GM12878 (cell line): ENCODE results near the gene FAM186B. TPM values are rescaled to one million over a fixed set of nuclear protein-coding genes. Genes with fewer than 3 reads are reported as not detected.

Experiments used
- ATAC-seq: fragments of 200-7000 bp; cut with Tn5 transposase; 3 replicates; pipeline ENCODE4 v1.9.1; 2020; ENCODE audit warnings: mild to moderate bottlenecking, moderate library complexity
- BruUV-seq: library from RNA; stranded (reverse); fragments of 400-500 nt; replicated peaks from 2 replicates; lab custom pipeline; 2021; lab: Mats Ljungman, UMichigan
- CTCF ChIA-PET: fragments of 300-600 bp; sonication (Branson Sonifier 250); formaldehyde crosslinking; extraction: SDS; loops from one replicate; lab custom pipeline; 2021; ENCODE audit warnings: inconsistent platforms; lab: Yijun Ruan, JAX
- POLR2A ChIA-PET: fragments of 350-600 bp; formaldehyde crosslinking; extraction: SDS; loops from one replicate; lab custom pipeline; 2021; ENCODE audit warnings: inconsistent platforms; lab: Charles Lee
- RAD21 ChIA-PET: fragments of 300-600 bp; sonication (Branson Sonifier 250); formaldehyde crosslinking; loops from one replicate; lab custom pipeline; 2023; ENCODE audit warnings: antibody characterized with exemption; ENCODE audit not compliant: unreplicated experiment; lab: Charles Lee
- SMC1A ChIA-PET: fragments of 300-600 bp; sonication (Branson Sonifier 250); formaldehyde crosslinking; loops from one replicate; lab custom pipeline; 2023; ENCODE audit not compliant: unreplicated experiment, uncharacterized antibody; lab: Charles Lee
- DNase-seq: peaks from one replicate; pipeline ENCODE4 v3.0.0-alpha.2; 2011; ENCODE audit warnings: low read depth, low spot score
- FAIRE-seq: peaks from 3 replicates; lab custom pipeline; 2011; peaks lifted over from hg19 to GRCh38; lab: Jason Lieb, UNC
- H2AFZ ChIP-seq: 2 replicates; pipeline ENCODE4 v1.6.0; 2011; ENCODE audit warnings: low read depth, low read length, control low read depth; ENCODE audit not compliant: control insufficient read depth
- H3K27ac ChIP-seq: 2 replicates; pipeline ENCODE4 v1.5.1; 2011; ENCODE audit warnings: control low read depth; ENCODE audit not compliant: control insufficient read depth, insufficient read depth
- H3K27me3 ChIP-seq, 2 experiments: replicated peaks in 1 of 2; 2 replicates each; pipeline versions ENCODE4 v1.6.0 to v1.6.1; 2011; ENCODE audit warnings: low read length in 1 of 2; ENCODE audit not compliant: control insufficient read depth in 2 of 2, insufficient read depth in 2 of 2
- H3K36me3 ChIP-seq, 2 experiments: 2 replicates each; pipeline ENCODE4 v1.5.1; 2011; ENCODE audit warnings: low read length in 1 of 2; ENCODE audit not compliant: control insufficient read depth in 2 of 2, insufficient read depth in 2 of 2
- H3K4me1 ChIP-seq: 2 replicates; pipeline ENCODE4 v1.6.1; 2011; ENCODE audit warnings: mild to moderate bottlenecking, low read length, moderate library complexity, mixed read lengths; ENCODE audit not compliant: control insufficient read depth, insufficient read depth
- H3K4me2 ChIP-seq: 2 replicates; pipeline ENCODE4 v1.6.0; 2011; ENCODE audit warnings: control low read depth; ENCODE audit not compliant: control insufficient read depth, insufficient read depth
- H3K4me3 ChIP-seq: fragments of 200-600 bp; sonication (generic); 2 replicates; pipeline ENCODE4 v1.5.1; 2016
- H3K79me2 ChIP-seq: 2 replicates; pipeline ENCODE4 v1.6.0; 2011; ENCODE audit warnings: low read length; ENCODE audit not compliant: control insufficient read depth, insufficient read depth
- H3K9ac ChIP-seq: 2 replicates; pipeline ENCODE4 v1.8.0; 2011; ENCODE audit warnings: low read length, control low read depth, mixed read lengths; ENCODE audit not compliant: control insufficient read depth, insufficient read depth
- H3K9me3 ChIP-seq: replicated peaks from 3 replicates; pipeline ENCODE4 v1.5.1; 2011; ENCODE audit warnings: mild to moderate bottlenecking, low read length; ENCODE audit not compliant: control insufficient read depth, insufficient read depth
- H4K20me1 ChIP-seq: 2 replicates; pipeline ENCODE4 v1.6.0; 2011; ENCODE audit not compliant: control insufficient read depth, insufficient read depth
- DPF2 ChIP-seq: fragments of 450-650 bp; IDR thresholded peaks from 2 replicates; pipeline ENCODE4 v1.6.1; 2017; ENCODE audit warnings: mild to moderate bottlenecking
- E2F4 ChIP-seq: IDR thresholded peaks from 2 replicates; pipeline ENCODE4 v1.6.1; 2012; ENCODE audit warnings: low read depth, low read length, improper control_type of control experiment
- HDGF ChIP-seq: fragments of 450-650 bp; IDR thresholded peaks from 2 replicates; pipeline ENCODE4 v1.6.1; 2016; ENCODE audit warnings: antibody characterized with exemption
- KLF5 ChIP-seq: fragments of 450-650 bp; IDR thresholded peaks from 2 replicates; pipeline ENCODE4 v1.6.1; 2014; ENCODE audit warnings: mild to moderate bottlenecking; ENCODE audit not compliant: partially characterized antibody
- MEF2B ChIP-seq: fragments of 450-650 bp; IDR thresholded peaks from 2 replicates; pipeline ENCODE4 v1.6.1; 2018; ENCODE audit warnings: mild to moderate bottlenecking, moderate library complexity; ENCODE audit not compliant: partially characterized antibody, poor library complexity, severe bottlenecking
- NFYB ChIP-seq: IDR thresholded peaks from 2 replicates; pipeline ENCODE4 v1.6.1; 2011; ENCODE audit warnings: low read depth, mild to moderate bottlenecking, low read length, improper control_type of control experiment, moderate library complexity; ENCODE audit not compliant: insufficient read depth
- NKRF ChIP-seq: fragments of 450-650 bp; conservative IDR thresholded peaks from 2 replicates; pipeline ENCODE4 v1.6.1; 2017; ENCODE audit warnings: mild to moderate bottlenecking, moderate library complexity
- NR2C1 ChIP-seq: fragments of 450-650 bp; IDR thresholded peaks from 2 replicates; pipeline ENCODE4 v1.6.1; 2017; ENCODE audit warnings: antibody characterized with exemption, mild to moderate bottlenecking, moderate library complexity
- RB1 ChIP-seq: fragments of 450-650 bp; formaldehyde crosslinking; IDR thresholded peaks from 2 replicates; pipeline ENCODE4 v1.6.1; 2017; ENCODE audit warnings: mild to moderate bottlenecking, borderline replicate concordance
- RBBP5 ChIP-seq: fragments of 200-600 bp; sonication (generic); conservative IDR thresholded peaks from 2 replicates; pipeline ENCODE4 v1.6.1; 2016
- RFX5 ChIP-seq: IDR thresholded peaks from 2 replicates; pipeline ENCODE4 v1.6.1; 2011; ENCODE audit warnings: low read depth, low read length, improper control_type of control experiment
- SIX5 ChIP-seq: IDR thresholded peaks from 2 replicates; pipeline ENCODE4 v1.6.1; 2011; ENCODE audit warnings: mild to moderate bottlenecking, low read depth, low read length, moderate library complexity; ENCODE audit not compliant: severe bottlenecking
- SRF ChIP-seq, 2 experiments: IDR thresholded peaks; 2 replicates each; pipeline ENCODE4 v1.6.1; 2011; ENCODE audit warnings: low read depth in 2 of 2, low read length in 2 of 2, mild to moderate bottlenecking in 1 of 2, moderate library complexity in 1 of 2
- TCF7 ChIP-seq: IDR thresholded peaks from 2 replicates; pipeline ENCODE4 v1.6.1; 2014; ENCODE audit warnings: antibody characterized with exemption, borderline replicate concordance
- ZBED1 ChIP-seq: IDR thresholded peaks from 2 replicates; pipeline ENCODE4 v1.6.1; 2016; ENCODE audit warnings: borderline replicate concordance
- ZBTB11 ChIP-seq: fragments of 450-650 bp; formaldehyde crosslinking; IDR thresholded peaks from 2 replicates; pipeline ENCODE4 v1.5.0; 2022; ENCODE audit warnings: mild to moderate bottlenecking, missing genetic modification characterization
- ZNF274 ChIP-seq: IDR thresholded peaks from one replicate; pipeline ENCODE4 v1.8.0; 2011; ENCODE audit not compliant: insufficient read length, insufficient read depth
- WGBS: methylation state at CpG from one replicate; pipeline ENCODE4 v1.1.6; 2016; ENCODE audit warnings: low lambda C conversion rate; ENCODE audit not compliant: insufficient replicate concordance, insufficient coverage; ENCODE audit errors: missing lambda C conversion rate; 5-methylcytosine and 5-hydroxymethylcytosine counted together
- in situ Hi-C: fragments of 300-500 bp; cut with MboI; formaldehyde crosslinking; loops from 9 replicates; pipeline ENCODE4 v1.14.3; 2018; ENCODE audit warnings: mixed read lengths
- intact Hi-C: fragments of 100-400 bp; cut with micrococcal nuclease; formaldehyde crosslinking; loops from one replicate; pipeline ENCODE4 v1.14.2; 2022; ENCODE audit not compliant: unreplicated experiment
- polyA plus RNA-seq, 11 experiments: library from polyadenylated mRNA; depleted of rRNA in 4 of 11; unstranded in 6 of 11; stranded (reverse) in 5 of 11; fragments of >200 nt; fragmentation: Nextera tagmentation in 4 of 11; fragmentation: Illumina TruSeq in 1 of 11; extraction: Ambion mirVana in 4 of 11; extraction: Trizol in 1 of 11; gene quantifications; 1 replicate in 1 of 11; 2 replicates in 10 of 11; pipeline versions ENCODE4 v1.2.1 to v1.2.3, GENCODE V29; 2011 to 2016; ENCODE audit warnings: inconsistent platforms in 2 of 11, missing spikeins in 2 of 11, low read depth in 1 of 11
- total RNA-seq, 4 experiments: library from RNA; depleted of rRNA in 3 of 4; stranded (reverse); fragments of >200 nt in 3 of 4; fragmentation: Illumina TruSeq in 1 of 4; extraction: Trizol in 1 of 4; gene quantifications; 2 replicates each; pipeline versions ENCODE4 v1.2.1 to v1.2.3, GENCODE V29; 2013 to 2021

FAM186B gene
- total and polyA plus RNA-seq, 10 of the 15 experiments (the other 5 are each of a cell fraction or from before 2014, with no cell fraction given): 0.13 to 0.79 (median 0.51) TPM

GRCh38 chr12:49541911-49542505 is 63.4 kb downstream of the FAM186B start:
- Histone ChIP-seq H3K4me3 (no peak overlapping the region), H3K9me3 (no peaks in the 10 kb centered on the region), H3K79me2 (no peaks in the 10 kb centered on the region), H3K4me2 (no peak overlapping the region), H3K4me1 (peaks cover 14% of the 10 kb centered on the region), H3K27ac (no peak overlapping the region), H3K27me3 (peaks cover 13 to 22% of the 10 kb centered on the region in 2 experiments), H3K36me3 (no peaks in the 10 kb centered on the region), H4K20me1 (no peaks in the 10 kb centered on the region; the same call in 1 of the 2 replicates), H3K9ac (no peak overlapping the region), H2AFZ (no peak overlapping the region)
- intact Hi-C loops (no loop called here), in situ Hi-C loops (no loop called here)
- CTCF ChIA-PET: no interaction called here
- SMC1A ChIA-PET: interaction anchor here (0.6 kb wide), 1 partner anchor 37 kb away, joined by 3 read pairs; no protein-coding TSS in a partner anchor
- DNase-seq (no peak), ATAC-seq (no peak), FAIRE-seq (no peak)
- TF ChIP-seq RB1 (no peak), ZBTB11 (CRISPR knock-in tag) (no peak), ZNF274 (no peak), KLF5 (no peak), RFX5 (no peak), HDGF (no peak), E2F4 (no peak), NR2C1 (no peak), NKRF (no peak), DPF2 (no peak), MEF2B (no peak), RBBP5 (no peak), ZBED1 (no peak), NFYB (no peak), TCF7 (no peak), SIX5 (no peak), SRF (IDR thresholded peaks at IDR 0.05; ENCODE audit: low read depth in 2 of 2, low read length in 2 of 2) (no peak)
- RAD21 ChIA-PET: interaction anchor here (1.2 kb wide), 1 partner anchor 11 kb away, joined by 3 read pairs; no protein-coding TSS in a partner anchor
- POLR2A ChIA-PET: no interaction called here
- WGBS: 33% methylated on average over 7 of the region's 7 CpGs
- BruUV-seq: no TSS peak
